ENCODE results near the gene PXYLP1.

GRCh38 chr3:141253326-141253725, 21.7 kb downstream of the PXYLP1 start:
- no peak for TF ChIP-seq POLR2AphosphoS5 (IDR thresholded peaks at IDR 0.05)
- TF ChIP-seq, protein P1, sequence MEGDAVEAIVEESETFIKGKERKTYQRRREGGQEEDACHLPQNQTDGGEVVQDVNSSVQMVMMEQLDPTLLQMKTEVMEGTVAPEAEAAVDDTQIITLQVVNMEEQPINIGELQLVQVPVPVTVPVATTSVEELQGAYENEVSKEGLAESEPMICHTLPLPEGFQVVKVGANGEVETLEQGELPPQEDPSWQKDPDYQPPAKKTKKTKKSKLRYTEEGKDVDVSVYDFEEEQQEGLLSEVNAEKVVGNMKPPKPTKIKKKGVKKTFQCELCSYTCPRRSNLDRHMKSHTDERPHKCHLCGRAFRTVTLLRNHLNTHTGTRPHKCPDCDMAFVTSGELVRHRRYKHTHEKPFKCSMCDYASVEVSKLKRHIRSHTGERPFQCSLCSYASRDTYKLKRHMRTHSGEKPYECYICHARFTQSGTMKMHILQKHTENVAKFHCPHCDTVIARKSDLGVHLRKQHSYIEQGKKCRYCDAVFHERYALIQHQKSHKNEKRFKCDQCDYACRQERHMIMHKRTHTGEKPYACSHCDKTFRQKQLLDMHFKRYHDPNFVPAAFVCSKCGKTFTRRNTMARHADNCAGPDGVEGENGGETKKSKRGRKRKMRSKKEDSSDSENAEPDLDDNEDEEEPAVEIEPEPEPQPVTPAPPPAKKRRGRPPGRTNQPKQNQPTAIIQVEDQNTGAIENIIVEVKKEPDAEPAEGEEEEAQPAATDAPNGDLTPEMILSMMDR (IDR thresholded peaks at IDR 0.05): no peak
